Fibroblast of pulmonary artery (primary cell): Measurements from ENCODE around the gene PLA2R1.
A peak's percentile ranks its signal among the peaks of the same experiment; 100 is the strongest.

Experiments used
- DNase-seq: peaks from one replicate; pipeline ENCODE4 v3.0.0-alpha.2; 2010; ENCODE audit warnings: low read depth
- H3K4me3 ChIP-seq: replicated peaks from 2 replicates; pipeline ENCODE4 v1.5.1; 2011; ENCODE audit warnings: low read depth, mild to moderate bottlenecking, control low read depth, low read length, moderate library complexity
- CTCF ChIP-seq: IDR thresholded peaks from 2 replicates; pipeline ENCODE4 v1.5.1; 2011; ENCODE audit warnings: mild to moderate bottlenecking, control low read depth, low read length, inconsistent platforms; ENCODE audit errors: missing control alignments

Gene PLA2R1

DNA sequence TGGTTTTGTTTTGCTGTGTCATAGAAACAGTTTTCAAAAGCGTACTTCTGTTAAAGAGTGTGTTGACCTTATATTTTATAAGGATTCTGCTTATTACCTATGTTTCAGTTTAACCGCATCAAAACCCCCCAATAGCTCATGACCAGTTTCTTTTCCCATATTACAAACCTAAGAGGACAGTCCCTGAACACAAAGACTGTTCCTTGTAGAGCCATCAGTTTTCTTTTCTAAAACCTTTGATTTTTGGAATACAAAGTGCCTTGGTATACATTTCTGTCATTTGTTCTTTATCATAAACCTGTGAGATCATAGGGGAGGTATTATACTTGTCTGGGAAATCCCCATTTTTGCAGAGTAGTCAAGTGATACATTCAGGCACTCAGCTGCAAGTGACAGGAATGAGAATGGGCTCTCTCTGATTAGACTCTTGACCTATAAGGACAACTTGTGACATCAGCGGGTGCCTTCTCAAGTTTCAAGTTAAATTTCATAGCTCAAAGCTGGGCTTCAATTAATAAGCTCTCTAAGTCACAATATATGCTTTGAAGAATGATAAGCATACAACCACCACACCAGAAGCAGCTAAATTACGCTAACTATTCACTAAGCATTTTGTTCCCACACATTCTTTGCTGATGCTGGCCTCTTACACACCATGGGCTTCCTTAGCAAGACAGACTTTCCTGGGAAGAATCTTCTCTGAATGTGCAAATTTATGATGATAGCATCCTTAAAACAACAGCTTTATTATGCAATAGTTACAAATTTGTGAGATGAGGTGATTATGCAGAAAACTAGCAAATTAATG, 167.0 kb downstream of the PLA2R1 start:
- H3K4me3 ChIP-seq: no peak overlapping the region
- no peak for TF ChIP-seq CTCF
- peak; percentile 11 for DNase-seq

- DNase-seq: no peak
- TF ChIP-seq CTCF: no peak
- no peak overlapping the region for H3K4me3 ChIP-seq
Observed at GRCh38 chr2:159894145-159894838, 168.1 kb downstream of the PLA2R1 start.

- no peak overlapping the region for H3K4me3 ChIP-seq
- no peak for TF ChIP-seq CTCF
- DNase-seq: no peak
Observed at GRCh38 chr2:159892990-159893810, 169.2 kb downstream of the PLA2R1 start.

DNA sequence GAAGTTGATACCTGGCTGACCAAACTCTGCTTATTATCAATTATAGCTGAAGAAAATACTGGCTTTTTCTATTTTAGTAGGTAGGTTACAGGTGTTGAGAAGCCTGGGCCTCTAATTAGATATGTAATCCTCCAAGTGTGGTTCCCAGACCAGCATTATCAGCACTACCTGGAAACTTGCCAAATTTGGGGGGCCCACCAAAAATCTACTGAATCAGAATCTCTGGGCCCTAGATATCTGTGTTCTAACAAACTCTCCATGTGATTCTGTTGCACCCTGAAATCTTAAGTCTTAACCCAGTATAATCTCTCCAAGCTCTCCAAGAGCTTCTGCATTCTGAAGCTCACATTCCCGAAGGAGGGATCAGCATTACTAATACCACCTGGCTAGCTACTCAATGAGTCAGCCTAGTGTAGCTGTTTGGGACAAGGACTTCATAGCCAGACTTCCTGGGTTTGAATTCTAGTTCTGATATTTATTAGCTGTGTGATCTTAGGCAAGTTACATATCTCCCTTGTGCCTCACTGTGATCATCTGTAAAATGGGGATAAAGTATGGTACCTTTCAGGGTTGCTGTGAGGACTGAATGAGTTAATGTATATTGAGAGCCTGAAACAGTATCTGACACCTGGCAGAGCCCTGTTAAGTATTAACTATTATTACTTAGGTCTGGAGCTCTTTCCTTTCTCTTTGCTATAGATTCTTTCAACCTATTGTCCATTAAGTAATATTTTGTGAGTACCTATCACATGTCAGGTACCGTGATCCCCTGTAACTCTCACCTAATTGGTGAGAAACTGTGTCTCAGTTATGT, 170.3 kb downstream of the PLA2R1 start:
- no peak for TF ChIP-seq CTCF
- no peak overlapping the region for H3K4me3 ChIP-seq
- peak; percentile 59 for DNase-seq

GRCh38 chr2:159891267-159891588, 171.2 kb downstream of the PLA2R1 start:
- H3K4me3 ChIP-seq: no peak overlapping the region
- no peak for TF ChIP-seq CTCF
- DNase-seq: no peak

GRCh38 chr2:159890551-159891266, 171.7 kb downstream of the PLA2R1 start:
- no peak for TF ChIP-seq CTCF
- DNase-seq: no peak
- H3K4me3 ChIP-seq: no peak overlapping the region
